NCI-H2227 treated with DMSO at 0.1 percent for 48 hours (cell line): Measurements from ENCODE around the gene NOTCH1.

Source experiments
- DNase-seq: peaks from one replicate; lab custom pipeline; 2025; lab: John Stamatoyannopoulos, UW

The NOTCH1 gene

GRCh38 chr9:136531904-136532798 is 13.7 kb downstream of the NOTCH1 start:
- DNase-seq = no peak

GRCh38 chr9:136531186-136531903 is 14.5 kb downstream of the NOTCH1 start:
- DNase-seq = no peak

GRCh38 chr9:136530461-136531089 is 15.3 kb downstream of the NOTCH1 start:
- no peak for DNase-seq

GRCh38 chr9:136529516-136530460 is 16.1 kb downstream of the NOTCH1 start:
- DNase-seq = no peak

- no peak for DNase-seq
Observed at GRCh38 chr9:136528716-136529341, 17.0 kb downstream of the NOTCH1 start.

- DNase-seq = peak; percentile 21
Observed at GRCh38 chr9:136527721-136528710, 17.8 kb downstream of the NOTCH1 start.

- no peak for DNase-seq
Observed at GRCh38 chr9:136527131-136527530, 18.7 kb downstream of the NOTCH1 start.

- peak; percentile 14 for DNase-seq
Observed at GRCh38 chr9:136526625-136527066, 19.2 kb downstream of the NOTCH1 start.

GRCh38 chr9:136525841-136526499 is 19.9 kb downstream of the NOTCH1 start:
- DNase-seq = no peak

- no peak for DNase-seq
Observed at GRCh38 chr9:136525207-136525606, 20.6 kb downstream of the NOTCH1 start.

- no peak for DNase-seq
Observed at GRCh38 chr9:136522314-136523237, 23.3 kb downstream of the NOTCH1 start.

GRCh38 chr9:136521537-136521936 is 24.3 kb downstream of the NOTCH1 start:
- DNase-seq = no peak

- no peak for DNase-seq
Observed at GRCh38 chr9:136520053-136520540, 25.8 kb downstream of the NOTCH1 start.

- no peak for DNase-seq
Observed at GRCh38 chr9:136519263-136520052, 26.4 kb downstream of the NOTCH1 start.

GRCh38 chr9:136518623-136519022 is 27.2 kb downstream of the NOTCH1 start:
- no peak for DNase-seq

GRCh38 chr9:136517950-136518349 is 27.9 kb downstream of the NOTCH1 start:
- no peak for DNase-seq
